Aorta (tissue), 5 donors: ENCODE measurements around the gene PLXNA4. TPM values are rescaled to one million over a fixed set of nuclear protein-coding genes. Genes with fewer than 3 reads are reported as not detected.

Experiments
- ATAC-seq: fragments of 200-7000 bp; cut with Tn5 transposase; one replicate; pipeline ENCODE4 v1.9.1; 2022; ENCODE audit warnings: moderate library complexity; ENCODE audit not compliant: low FRiP score
- DNase-seq, 2 donors: peaks; one replicate each; pipeline ENCODE4 v3.0.0-alpha.2; 2020
- H3K27ac ChIP-seq, 2 donors: one replicate each; pipeline ENCODE4 v1.5.1; 2013; ENCODE audit warnings: low read length in 2 of 2, mild to moderate bottlenecking in 2 of 2, moderate library complexity in 2 of 2, control low read depth in 1 of 2, inconsistent platforms in 1 of 2, low read depth in 1 of 2
- H3K27me3 ChIP-seq, 2 donors: one replicate each; pipeline ENCODE4 v1.6.1; 2013; ENCODE audit warnings: control low read depth in 1 of 2, low read length in 1 of 2, mild to moderate bottlenecking in 1 of 2, moderate library complexity in 1 of 2; ENCODE audit not compliant: insufficient read depth in 2 of 2, control insufficient read depth in 1 of 2
- H3K36me3 ChIP-seq, 2 donors: one replicate each; pipeline ENCODE4 v1.6.1; 2013; ENCODE audit warnings: control low read depth in 1 of 2, low read length in 1 of 2, mild to moderate bottlenecking in 1 of 2; ENCODE audit not compliant: insufficient read depth in 2 of 2, control insufficient read depth in 1 of 2
- H3K4me1 ChIP-seq, 2 donors: one replicate each; pipeline ENCODE4 v1.6.1; 2013; ENCODE audit warnings: low read length in 2 of 2, control low read depth in 1 of 2, mild to moderate bottlenecking in 1 of 2, moderate library complexity in 1 of 2; ENCODE audit not compliant: insufficient read depth in 2 of 2, control insufficient read depth in 1 of 2
- H3K4me3 ChIP-seq, 2 donors: one replicate each; pipeline ENCODE4 v1.5.1; 2013; ENCODE audit warnings: low read length in 2 of 2, control low read depth in 1 of 2, mild to moderate bottlenecking in 1 of 2
- H3K9me3 ChIP-seq: one replicate; pipeline ENCODE4 v1.6.1; 2013; ENCODE audit warnings: mild to moderate bottlenecking, low read length; ENCODE audit not compliant: control insufficient read depth
- WGBS, 2 donors: extraction: QIAGEN DNeasy Blood & Tissue Kit; methylation state at CpG; one replicate each; pipeline ENCODE4 v1.1.7; 2013; 5-methylcytosine and 5-hydroxymethylcytosine counted together
- intact Hi-C, 2 donors: fragments of 100-400 bp; cut with DNase I; formaldehyde crosslinking; loops; one replicate each; pipeline versions ENCODE4 v1.14.2 to v1.15.0; 2022
- polyA plus RNA-seq, 2 donors: library from polyadenylated mRNA; stranded (reverse); fragments of 200-250 nt; gene quantifications; one replicate each; pipeline ENCODE4 v1.2.3, GENCODE V29; 2013
- total RNA-seq, 2 donors: library from RNA; stranded (reverse); fragmentation: NEBNext Ultra II Directional; extraction: Animal tissue kit (Norgen Biotek cat#: 25700); gene quantifications; one replicate each; pipeline ENCODE4 v1.2.1, GENCODE V29; 2021
- donor health status: healthy with polysubstance abuse.
- donor health status: Bipolar disorder and iron deficiency.
- donor health status: DM: no; HTN: no; CAD: no.
- donor health status: DM: no; HTN: no; CAD: no.
- donor health status: DM: yes; HTN: yes; CAD: no.

The PLXNA4 gene
- total and polyA plus RNA-seq, 4 donors = 0.59 to 30.1 (median 12.0) TPM

DNA sequence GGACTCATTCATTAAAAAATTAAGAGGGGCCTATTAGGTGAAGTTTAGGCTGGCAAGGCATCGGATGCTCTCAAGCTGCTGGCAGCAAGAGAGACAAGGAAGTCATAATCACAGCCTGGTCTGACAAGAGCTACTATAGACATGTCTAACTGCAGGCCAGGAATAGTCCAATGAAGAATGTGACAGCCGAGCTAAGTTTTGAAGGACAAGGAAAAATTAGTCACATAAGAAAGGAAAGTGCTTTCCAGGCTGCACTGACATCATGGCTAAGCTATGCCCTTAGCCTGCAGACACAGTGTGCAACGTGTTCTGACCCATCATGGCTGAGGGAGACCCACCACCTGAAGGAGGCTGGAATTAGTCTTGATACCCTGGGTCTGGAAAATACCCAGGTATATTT lies 281.1 kb downstream of the PLXNA4 start:
- H3K27me3 ChIP-seq = no peaks in the 10 kb centered on the region
- no peaks in the 10 kb centered on the region for H3K9me3 ChIP-seq
- 12 to 13% methylated on average over 3 of the region's 3 CpGs for WGBS, 2 donors
- intact Hi-C loops = loop anchor here in 1 of 2 donors (10.0 kb wide), 1 partner anchor 150 kb away; no protein-coding TSS in a partner anchor
- H3K27ac ChIP-seq = no peak overlapping the region
- no peak overlapping the region for H3K4me3 ChIP-seq
- no peaks in the 10 kb centered on the region for H3K36me3 ChIP-seq
- no peaks in the 10 kb centered on the region for H3K4me1 ChIP-seq
- ATAC-seq = no peak
- DNase-seq = no peak

DNA sequence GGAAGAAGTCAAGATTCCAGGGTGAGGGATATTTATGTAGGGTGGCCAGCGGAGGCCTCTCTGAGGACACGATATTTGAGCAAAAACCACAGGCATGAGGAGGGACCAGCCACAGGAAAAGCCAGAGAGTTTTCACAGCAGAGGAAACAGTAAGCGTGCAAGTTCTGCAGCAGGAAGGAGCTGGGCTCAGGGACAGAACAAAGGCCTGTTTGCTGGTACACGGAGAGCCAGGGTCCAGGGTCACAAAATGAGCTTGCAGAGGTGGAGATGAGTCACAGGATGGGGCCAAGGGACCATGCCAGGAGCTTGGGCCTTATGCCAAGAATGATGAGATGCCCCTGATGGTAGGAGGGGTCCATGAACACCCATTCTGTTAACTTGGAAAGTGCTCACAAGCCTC lies 283.5 kb downstream of the PLXNA4 start:
- no peak overlapping the region for H3K4me3 ChIP-seq
- H3K27ac ChIP-seq = no peak overlapping the region
- H3K27me3 ChIP-seq = no peaks in the 10 kb centered on the region
- intact Hi-C loops = loop anchor here in 1 of 2 donors (5.0 to 10.0 kb wide), 2 partner anchors 36 to 148 kb away; no protein-coding TSS in a partner anchor
- H3K9me3 ChIP-seq = no peaks in the 10 kb centered on the region
- DNase-seq (no peak), ATAC-seq (no peak)
- no peaks in the 10 kb centered on the region for H3K36me3 ChIP-seq
- no peaks in the 10 kb centered on the region for H3K4me1 ChIP-seq
- WGBS, 2 donors = 71 to 82% methylated on average over 4 of the region's 4 CpGs

DNA sequence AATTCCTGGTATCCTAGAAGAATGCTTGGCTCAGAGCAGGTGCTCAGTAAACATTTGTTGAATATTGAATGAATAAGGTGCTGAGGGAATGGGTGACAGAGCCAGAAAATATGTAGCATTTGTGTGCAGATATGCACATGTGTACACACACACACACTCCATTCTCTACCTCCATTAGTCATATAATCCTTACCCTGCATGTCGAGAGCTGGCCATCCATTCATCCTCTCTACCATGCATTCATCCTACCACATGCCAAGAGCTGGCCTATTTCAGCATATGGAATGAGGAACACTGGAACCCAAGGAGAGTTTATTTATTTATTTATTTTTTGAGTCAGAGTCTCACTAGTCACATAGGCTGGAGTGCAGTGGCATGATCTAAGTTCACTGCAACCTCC lies 284.8 kb downstream of the PLXNA4 start:
- WGBS, 2 donors = 95 to 96% methylated on average over 1 of the region's 1 CpG
- DNase-seq (no peak), ATAC-seq (no peak)
- no peak overlapping the region for H3K4me3 ChIP-seq
- no peaks in the 10 kb centered on the region for H3K27me3 ChIP-seq
- intact Hi-C loops = loop anchor here in 1 of 2 donors (5.0 to 10.0 kb wide), 2 partner anchors 34 to 147 kb away; no protein-coding TSS in a partner anchor
- no peaks in the 10 kb centered on the region for H3K36me3 ChIP-seq
- H3K27ac ChIP-seq = no peak overlapping the region
- no peaks in the 10 kb centered on the region for H3K4me1 ChIP-seq
- no peaks in the 10 kb centered on the region for H3K9me3 ChIP-seq

DNA sequence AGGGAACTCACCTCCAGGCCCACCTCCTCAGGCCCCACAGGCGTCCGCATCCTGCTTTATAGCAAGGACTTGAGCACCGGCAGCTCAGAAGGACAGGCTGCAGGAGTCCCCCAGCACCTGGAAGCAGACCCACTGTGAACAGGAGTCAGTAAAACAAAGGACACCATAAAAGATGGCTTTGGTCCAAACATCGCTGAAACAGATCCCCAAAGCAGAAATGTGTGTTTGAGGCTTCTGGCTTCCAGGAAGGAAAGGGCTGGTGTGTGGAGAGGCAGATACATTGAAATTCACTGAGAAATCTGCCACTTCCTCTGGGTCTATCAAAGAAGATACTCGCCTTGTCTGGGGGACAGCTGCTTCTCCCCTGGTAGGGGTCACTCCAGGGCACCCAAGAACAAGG lies 286.2 kb downstream of the PLXNA4 start:
- Histone ChIP-seq H3K4me3 (no peak overlapping the region), H3K27ac (no peak overlapping the region), H3K4me1 (no peaks in the 10 kb centered on the region), H3K9me3 (no peaks in the 10 kb centered on the region), H3K27me3 (no peaks in the 10 kb centered on the region), H3K36me3 (no peaks in the 10 kb centered on the region)
- DNase-seq = no peak
- 86 to 90% methylated on average over 5 of the region's 5 CpGs for WGBS, 2 donors
- intact Hi-C loops = loop anchor here in 1 of 2 donors (5.0 to 10.0 kb wide), 2 partner anchors 33 to 145 kb away; no protein-coding TSS in a partner anchor
- no peak for ATAC-seq

DNA sequence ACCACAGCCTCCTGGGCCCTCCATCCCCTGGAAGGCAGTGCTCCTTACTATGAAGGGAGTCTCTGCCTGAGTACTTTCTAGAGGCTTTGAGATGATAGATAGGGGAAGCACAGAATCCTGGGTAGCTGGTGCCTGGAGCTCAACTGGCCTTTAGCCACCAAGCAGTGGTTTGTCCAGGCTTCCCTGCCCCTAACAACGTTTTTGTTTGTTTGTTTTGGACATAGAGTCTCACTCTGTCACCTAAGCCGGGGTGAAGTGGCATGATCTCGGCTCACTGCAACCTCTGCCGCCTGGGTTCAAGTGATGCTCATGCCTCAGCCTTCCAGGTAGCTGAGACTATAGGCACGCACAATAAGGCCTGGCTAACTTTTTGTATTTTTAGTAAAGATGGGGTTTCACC lies 289.4 kb downstream of the PLXNA4 start:
- Histone ChIP-seq H3K36me3 (no peaks in the 10 kb centered on the region), H3K27ac (no peak overlapping the region), H3K4me1 (no peaks in the 10 kb centered on the region), H3K4me3 (no peak overlapping the region), H3K9me3 (no peaks in the 10 kb centered on the region), H3K27me3 (no peaks in the 10 kb centered on the region)
- 41 to 43% methylated on average over 5 of the region's 5 CpGs for WGBS, 2 donors
- intact Hi-C loops = no loop called here
- DNase-seq (no peak), ATAC-seq (no peak)

DNA sequence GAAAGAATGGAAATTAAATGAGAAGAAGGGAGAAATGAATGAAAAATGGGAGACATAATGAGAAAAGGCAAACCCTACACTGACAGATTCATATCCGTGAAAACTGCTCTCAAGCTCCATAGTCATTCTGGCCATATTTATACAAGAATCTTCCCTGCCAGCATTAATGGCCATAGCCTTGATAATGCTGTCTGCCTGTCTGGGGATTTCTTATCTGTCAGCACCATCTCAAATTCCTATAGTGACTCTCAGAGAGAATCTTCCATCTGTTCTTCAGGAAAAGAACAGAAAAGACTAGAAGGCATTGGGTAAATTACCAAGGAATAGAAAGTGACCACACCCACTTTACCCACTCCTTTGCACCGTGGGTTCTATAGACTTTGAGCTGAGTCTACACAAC lies 295.9 kb downstream of the PLXNA4 start:
- no peak for ATAC-seq
- no peaks in the 10 kb centered on the region for H3K4me1 ChIP-seq
- H3K9me3 ChIP-seq = no peaks in the 10 kb centered on the region
- H3K4me3 ChIP-seq = no peak overlapping the region
- no peaks in the 10 kb centered on the region for H3K27me3 ChIP-seq
- intact Hi-C loops = no loop called here
- H3K27ac ChIP-seq = no peak overlapping the region
- WGBS, 2 donors = 79 to 85% methylated on average over 2 of the region's 2 CpGs
- no peaks in the 10 kb centered on the region for H3K36me3 ChIP-seq
- DNase-seq = no peak

DNA sequence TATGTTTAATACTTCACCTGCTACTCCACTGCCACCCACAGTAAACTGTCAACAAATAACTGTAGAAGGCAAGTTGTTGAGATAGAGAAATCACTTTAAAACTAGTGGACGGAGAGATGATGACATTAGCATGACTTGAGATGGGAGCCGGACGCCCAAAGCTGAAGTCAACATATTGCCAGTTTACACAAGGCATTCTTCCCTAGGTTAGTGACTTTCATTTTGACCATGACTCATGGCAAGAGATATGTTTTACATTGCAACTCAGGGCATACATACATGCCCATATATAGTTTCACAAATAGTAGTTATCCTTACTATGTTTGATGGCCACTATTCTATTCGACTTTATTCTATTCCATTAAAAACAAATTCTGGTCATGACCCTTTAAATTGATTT lies 296.6 kb downstream of the PLXNA4 start:
- Histone ChIP-seq H3K9me3 (no peaks in the 10 kb centered on the region), H3K36me3 (no peaks in the 10 kb centered on the region), H3K27me3 (no peaks in the 10 kb centered on the region), H3K4me1 (no peaks in the 10 kb centered on the region), H3K4me3 (no peak overlapping the region), H3K27ac (no peak overlapping the region)
- WGBS, 2 donors = 91 to 93% methylated on average over 4 of the region's 4 CpGs
- ATAC-seq = no peak
- intact Hi-C loops = no loop called here
- no peak for DNase-seq

DNA sequence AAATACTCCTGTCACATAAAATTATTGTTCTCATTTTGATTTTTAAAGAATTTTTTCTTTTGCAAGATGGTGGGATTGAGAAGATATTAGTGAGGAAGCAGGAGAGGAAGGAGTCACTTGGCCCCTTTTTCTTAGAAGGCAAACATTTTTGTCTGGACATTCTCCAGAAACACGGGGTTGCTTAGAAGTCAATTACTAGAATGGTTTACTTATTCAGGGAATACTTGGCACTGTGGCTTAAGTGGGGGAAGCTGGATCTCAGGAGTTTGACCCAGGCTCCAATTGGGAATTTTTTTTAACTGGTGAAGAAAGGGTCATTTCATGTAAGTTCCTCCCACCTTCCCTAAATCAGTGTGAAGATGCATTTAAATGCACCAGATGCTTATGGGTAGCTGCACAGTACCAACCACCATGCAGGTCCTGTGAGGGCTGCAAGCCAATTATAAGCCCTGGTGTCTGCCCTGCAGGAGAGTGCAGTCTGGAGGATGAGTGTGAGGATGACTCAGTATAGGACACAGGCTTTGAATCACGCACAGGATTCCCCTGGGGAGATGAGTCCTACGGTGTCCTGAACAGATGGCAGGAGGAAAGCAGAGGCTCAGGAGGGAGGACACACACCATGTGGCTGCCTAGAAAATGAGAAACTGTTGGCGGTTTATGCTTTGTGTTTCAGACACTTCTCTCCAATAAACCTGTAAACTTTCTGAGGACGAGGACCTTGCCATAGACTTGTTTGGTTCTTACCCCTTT lies 299.1 kb downstream of the PLXNA4 start:
- WGBS, 2 donors = 69 to 71% methylated on average over 5 of the region's 5 CpGs

DNA sequence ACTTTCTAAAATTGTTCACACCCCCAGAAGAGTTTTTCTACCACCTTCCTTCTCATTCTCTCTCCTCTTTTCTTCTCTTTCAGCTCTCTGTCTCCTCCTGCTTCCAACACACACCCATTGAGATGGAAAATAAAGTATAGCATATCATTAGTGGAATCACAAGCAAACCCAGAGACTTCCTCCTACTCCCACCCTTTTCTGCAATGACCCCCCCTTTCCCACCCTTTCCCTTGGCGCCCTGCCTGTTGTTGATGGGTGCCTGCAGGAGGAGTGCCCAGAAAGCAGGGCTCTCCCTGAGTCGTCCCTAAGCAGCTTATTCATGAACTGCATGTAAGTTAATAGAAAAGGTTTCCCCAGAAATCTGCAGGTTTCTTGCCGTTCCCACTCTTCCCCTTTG lies 300.0 kb downstream of the PLXNA4 start:
- 29 to 33% methylated on average over 3 of the region's 3 CpGs for WGBS, 2 donors
- Histone ChIP-seq H3K27ac (no peak overlapping the region), H3K9me3 (no peaks in the 10 kb centered on the region), H3K27me3 (no peaks in the 10 kb centered on the region), H3K36me3 (no peaks in the 10 kb centered on the region), H3K4me1 (no peaks in the 10 kb centered on the region), H3K4me3 (no peak overlapping the region)
- DNase-seq (no peak), ATAC-seq (no peak)
- intact Hi-C loops = no loop called here

More for the DNA sequence above, 299.1 kb downstream of the PLXNA4 start:
- DNase-seq (no peak), ATAC-seq (no peak)
- Histone ChIP-seq H3K27me3 (no peaks in the 10 kb centered on the region), H3K4me3 (no peak overlapping the region), H3K9me3 (no peaks in the 10 kb centered on the region), H3K4me1 (no peaks in the 10 kb centered on the region), H3K36me3 (no peaks in the 10 kb centered on the region), H3K27ac (no peak overlapping the region)
- intact Hi-C loops = no loop called here
